ENCODE measurements around the gene C1QA. TPM values are rescaled to one million over a fixed set of nuclear protein-coding genes. Genes with fewer than 3 reads are reported as not detected.
A peak's percentile ranks its signal among the peaks of the same experiment; 100 is the strongest.
"Not testable (repeated sequence)": the region's sequence is repeated elsewhere in the genome, so short reads cannot be mapped to it uniquely, and the experiment has no call there.

Gene C1QA
- total RNA-seq, 1 donor from 2014 or later: not detected

- no peaks in the 10 kb centered on the region for H3K36me3 Mint-ChIP-seq (ENCODE audit: low read depth)
- H3K27me3 Mint-ChIP-seq (ENCODE audit: low read depth): peaks cover 53% of the 10 kb centered on the region
- no peak overlapping the region for H3K4me3 Mint-ChIP-seq (ENCODE audit: unreplicated experiment)
- DNase-seq (ENCODE audit: low spot score): no peak
- no peaks in the 10 kb centered on the region for H3K9me3 Mint-ChIP-seq (ENCODE audit: low read depth)
- H3K4me1 Mint-ChIP-seq (ENCODE audit: low read depth): no peaks in the 10 kb centered on the region
- TF ChIP-seq CTCF (IDR thresholded peaks at IDR 0.05): peak; percentile 82
- no peak overlapping the region for H3K27ac Mint-ChIP-seq (ENCODE audit: unreplicated experiment)
These were observed 29.3 kb downstream of the C1QA start for GRCh38 chr1:22665752-22666151.

- Mint-ChIP-seq H3K27me3 (ENCODE audit: low read depth) (peaks cover 52% of the 10 kb centered on the region), H3K27ac (ENCODE audit: unreplicated experiment) (no peak overlapping the region), H3K4me1 (ENCODE audit: low read depth) (no peaks in the 10 kb centered on the region), H3K4me3 (ENCODE audit: unreplicated experiment) (no peak overlapping the region), H3K9me3 (ENCODE audit: low read depth) (no peaks in the 10 kb centered on the region), H3K36me3 (ENCODE audit: low read depth) (no peaks in the 10 kb centered on the region)
- DNase-seq (ENCODE audit: low spot score): no peak
- no peak for TF ChIP-seq CTCF (IDR thresholded peaks at IDR 0.05)
These were observed 30.0 kb downstream of the C1QA start for GRCh38 chr1:22666412-22666811.

- not testable (repeated sequence) for H3K36me3 Mint-ChIP-seq (ENCODE audit: low read depth); H3K4me3 Mint-ChIP-seq (ENCODE audit: unreplicated experiment); H3K4me1 Mint-ChIP-seq (ENCODE audit: low read depth); DNase-seq (ENCODE audit: low spot score); H3K27ac Mint-ChIP-seq (ENCODE audit: unreplicated experiment); H3K9me3 Mint-ChIP-seq (ENCODE audit: low read depth)
- H3K27me3 Mint-ChIP-seq (ENCODE audit: low read depth): peaks cover 43% of the 10 kb centered on the region
These were observed 32.4 kb downstream of the C1QA start for GRCh38 chr1:22668840-22669239.

GRCh38 chr1:22670352-22670975, 34.0 kb downstream of the C1QA start:
- TF ChIP-seq CTCF (IDR thresholded peaks at IDR 0.05): no peak
- H3K9me3 Mint-ChIP-seq (ENCODE audit: low read depth): no peaks in the 10 kb centered on the region
- peaks cover 6% of the 10 kb centered on the region for H3K4me1 Mint-ChIP-seq (ENCODE audit: low read depth)
- H3K36me3 Mint-ChIP-seq (ENCODE audit: low read depth): no peaks in the 10 kb centered on the region
- no peak overlapping the region for H3K27ac Mint-ChIP-seq (ENCODE audit: unreplicated experiment)
- H3K4me3 Mint-ChIP-seq (ENCODE audit: unreplicated experiment): no peak overlapping the region
- H3K27me3 Mint-ChIP-seq (ENCODE audit: low read depth): peaks cover 37% of the 10 kb centered on the region
- DNase-seq (ENCODE audit: low spot score): no peak

GRCh38 chr1:22671999-22672398, 35.6 kb downstream of the C1QA start:
- TF ChIP-seq CTCF (IDR thresholded peaks at IDR 0.05): no peak
- peaks cover 6% of the 10 kb centered on the region for H3K4me1 Mint-ChIP-seq (ENCODE audit: low read depth)
- no peak for DNase-seq (ENCODE audit: low spot score)
- no peak overlapping the region for H3K4me3 Mint-ChIP-seq (ENCODE audit: unreplicated experiment)
- H3K27ac Mint-ChIP-seq (ENCODE audit: unreplicated experiment): no peak overlapping the region
- H3K36me3 Mint-ChIP-seq (ENCODE audit: low read depth): no peaks in the 10 kb centered on the region
- no peaks in the 10 kb centered on the region for H3K9me3 Mint-ChIP-seq (ENCODE audit: low read depth)
- H3K27me3 Mint-ChIP-seq (ENCODE audit: low read depth): peaks cover 37% of the 10 kb centered on the region
